Stimulated activated CD8-positive, alpha-beta memory T cell treated with anti-CD3 and anti-CD28 coated beads, Interleukin-12 subunit alpha, Interleukin-12 subunit beta, amount 100 ng/mL, for 4 hours (primary cell): ENCODE measurements around the gene ZNF214.
"Not testable (repeated sequence)": the region's sequence is repeated elsewhere in the genome, so short reads cannot be mapped to it uniquely, and the experiment has no call there.

Source experiments
- DNase-seq: peaks from one replicate; pipeline ENCODE4 v3.0.0-alpha.2; 2020; ENCODE audit warnings: low read depth

ZNF214 gene

GRCh38 chr11:6988506-6988905 is 31.6 kb downstream of the ZNF214 start:
- DNase-seq: no peak

- no peak for DNase-seq
Observed at GRCh38 chr11:6986487-6986886, 33.7 kb downstream of the ZNF214 start.

- DNase-seq: no peak
Observed at GRCh38 chr11:6979365-6979764, 40.8 kb downstream of the ZNF214 start.

GRCh38 chr11:6969854-6970253 is 50.3 kb downstream of the ZNF214 start:
- DNase-seq: not testable (repeated sequence)

- no peak for DNase-seq
Observed at GRCh38 chr11:6968816-6969215, 51.3 kb downstream of the ZNF214 start.

- no peak for DNase-seq
Observed at GRCh38 chr11:6962673-6963072, 57.5 kb downstream of the ZNF214 start.

GRCh38 chr11:6962141-6962540 is 58.0 kb downstream of the ZNF214 start:
- DNase-seq: no peak

- not testable (repeated sequence) for DNase-seq
Observed at GRCh38 chr11:6954248-6954647, 65.9 kb downstream of the ZNF214 start.
